ENCODE data around the gene PSMF1. TPM values are rescaled to one million over a fixed set of nuclear protein-coding genes. Genes with fewer than 3 reads are reported as not detected.
"Not testable (repeated sequence)": the region's sequence is repeated elsewhere in the genome, so short reads cannot be mapped to it uniquely, and the experiment has no call there.

Gene PSMF1
- total RNA-seq, 1 experiment from 2014 or later, result 92.5 TPM

DNA sequence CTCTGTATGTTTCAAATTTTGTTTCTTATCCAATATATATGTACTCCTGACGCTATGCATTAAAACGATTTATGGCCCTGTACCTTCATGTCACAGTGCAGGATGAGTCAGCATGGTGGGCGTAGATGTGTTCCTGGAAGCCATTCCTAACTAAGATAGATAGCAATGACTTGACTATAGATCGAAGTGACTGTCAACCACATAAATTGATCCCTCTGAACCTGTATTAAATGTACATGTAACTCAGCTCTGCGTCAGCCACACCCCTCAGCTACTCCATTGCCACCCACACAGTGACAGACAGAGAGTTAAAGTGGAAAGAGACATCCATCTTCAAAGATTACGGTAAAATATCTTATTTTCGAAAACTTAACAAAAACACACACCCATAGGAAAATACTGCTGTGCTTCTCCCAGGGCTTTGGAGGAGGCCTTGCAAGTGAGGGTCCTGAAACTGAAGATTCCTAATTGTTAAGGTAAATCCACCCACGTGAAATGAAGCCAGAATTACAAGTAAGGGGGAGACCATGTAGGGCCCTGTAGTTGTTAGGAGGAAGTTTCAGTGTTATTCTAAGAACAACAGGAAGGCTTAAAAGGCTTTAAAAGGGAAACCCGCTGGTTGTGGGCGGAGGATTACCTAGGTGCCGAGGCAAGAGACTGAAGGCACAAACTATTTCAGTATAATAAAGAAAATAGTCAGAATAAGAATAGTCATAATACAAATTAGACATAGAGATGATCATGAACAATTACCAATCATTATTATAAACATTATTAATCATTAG is 97.2 kb downstream of the PSMF1 start:
- no peak for DNase-seq (ENCODE audit: low spot score)

DNA sequence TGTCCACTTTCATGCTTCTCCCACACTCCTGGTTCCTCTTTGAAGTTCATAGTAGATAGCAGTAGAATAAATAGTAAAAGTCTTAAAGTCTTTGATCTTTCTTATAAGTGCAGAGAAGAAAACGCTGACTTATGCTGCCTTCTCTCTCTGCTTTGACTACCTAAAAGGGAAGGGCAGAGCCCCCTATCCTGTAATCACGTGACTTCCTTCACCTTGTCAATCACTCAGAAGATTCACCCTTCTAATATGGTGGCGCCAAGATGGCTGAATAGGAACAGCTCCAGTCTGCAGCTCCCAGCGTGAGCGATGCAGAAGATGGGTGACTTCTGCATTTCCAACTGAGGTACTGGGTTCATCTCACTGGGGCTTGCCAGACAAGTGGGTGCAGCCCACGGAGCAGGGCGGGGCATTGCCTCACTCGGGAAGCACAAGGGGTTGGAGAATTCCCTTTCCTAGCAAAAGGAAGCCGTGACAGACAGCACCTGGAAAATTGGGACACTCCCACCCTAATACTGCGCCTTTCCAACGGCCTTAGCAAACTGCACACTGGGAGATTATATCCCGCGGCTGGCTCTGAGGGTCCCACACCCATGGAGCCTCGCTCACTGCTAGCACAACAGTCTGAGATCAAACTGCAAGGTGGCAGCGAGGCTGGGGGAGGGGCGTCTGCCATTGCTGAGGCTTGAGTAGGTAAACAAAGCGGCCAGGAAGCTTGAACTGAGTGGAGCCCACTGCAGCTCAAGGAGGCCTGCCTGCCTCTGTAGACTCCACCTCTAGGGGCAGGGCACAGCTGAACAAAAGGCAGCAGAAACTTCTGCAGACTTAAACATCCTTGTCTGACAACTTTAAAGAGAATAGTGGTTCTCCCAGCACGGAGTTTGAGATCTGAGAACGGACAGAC is 98.4 kb downstream of the PSMF1 start:
- not testable (repeated sequence) for DNase-seq (ENCODE audit: low spot score)

Other genes with a start within 250 kb of the PSMF1 start
- gene ANGPT4, start 202.3 kb upstream of the PSMF1 start, total RNA-seq (2014; rRNA removed; shearing (Covaris generic)), result 0.53 and 1.3 TPM in 2 replicates
- not detected in 2 replicates for gene RSPO4, start 116.3 kb upstream of the PSMF1 start, total RNA-seq (2014; rRNA removed; shearing (Covaris generic))
- gene TMEM74B, start 66.4 kb downstream of the PSMF1 start, total RNA-seq (2014; rRNA removed; shearing (Covaris generic)), result 0.52 TPM in 1 of 2 replicates, not detected in the other
- gene C20orf202, start 84.9 kb downstream of the PSMF1 start, total RNA-seq (2014; rRNA removed; shearing (Covaris generic)), result not detected in 2 replicates
- 0.12 TPM in 1 of 2 replicates, not detected in the other for gene RAD21L1, start 107.4 kb downstream of the PSMF1 start, total RNA-seq (2014; rRNA removed; shearing (Covaris generic))
- 0.99 and 1.5 TPM in 2 replicates for gene SNPH, start 147.7 kb downstream of the PSMF1 start, total RNA-seq (2014; rRNA removed; shearing (Covaris generic))
- 0.29 and 0.56 TPM in 2 replicates for gene SDCBP2, start 210.5 kb downstream of the PSMF1 start, total RNA-seq (2014; rRNA removed; shearing (Covaris generic))